ENCODE results near the gene CHST15. TPM values are rescaled to one million over a fixed set of nuclear protein-coding genes. Genes with fewer than 3 reads are reported as not detected.

CHST15 gene
- total RNA-seq, 2 experiments from 2014 or later, result 14.7 to 26.4 TPM

- Histone ChIP-seq H2AFZ (ENCODE audit: low read length) (no peak overlapping the region), H3K4me3 (ENCODE audit: low read depth, low read length, poor library complexity, severe bottlenecking) (no peak overlapping the region), H3K9me2 (ENCODE audit: insufficient read depth, low read length) (no peaks in the 10 kb centered on the region), H3K4me2 (ENCODE audit: low read length) (no peak overlapping the region), H3K27ac (ENCODE audit: low read depth, low read length, poor library complexity, severe bottlenecking) (no peak overlapping the region), H3K79me2 (ENCODE audit: insufficient read depth, low read depth, low read length) (no peaks in the 10 kb centered on the region), H3K4me1 (ENCODE audit: insufficient read depth, low read length, poor library complexity, severe bottlenecking) (peaks cover 3% of the 10 kb centered on the region), H3K36me3 (ENCODE audit: insufficient read depth, low read length) (peaks cover 31% of the 10 kb centered on the region), H3K9me3 (ENCODE audit: low read length) (no peaks in the 10 kb centered on the region), H4K20me1 (ENCODE audit: insufficient read depth, low read length) (no peaks in the 10 kb centered on the region)
- ChIA-PET POLR2A (interaction anchor here (0.6 kb wide), 1 partner anchor 438 kb away, joined by 3 read pairs; no protein-coding TSS in a partner anchor), CTCF (ENCODE audit: unreplicated experiment) (interaction anchor here (0.7 kb wide), 1 partner anchor 59 kb away, joined by 3 read pairs; no protein-coding TSS in a partner anchor)
- TF ChIP-seq EZH2phosphoT487 (IDR thresholded peaks at IDR 0.05; ENCODE audit: borderline replicate concordance, low read depth, low read length), result no peak
- no peak for TF ChIP-seq CTCF (conservative IDR thresholded peaks at IDR 0.05; ENCODE audit: low read length)
- intact Hi-C loops (cut with micrococcal nuclease; ENCODE audit: unreplicated experiment), result no loop called here
- no TSS peak for BruUV-seq (replicated peaks)
- no peak for DNase-seq (ENCODE audit: low spot score)
These were observed 88.3 kb downstream of the CHST15 start for GRCh38 chr10:124005091-124005490.

- POLR2A ChIA-PET, result interaction anchor here (0.6 kb wide), 1 partner anchor 439 kb away, joined by 3 read pairs; no protein-coding TSS in a partner anchor
- Histone ChIP-seq H3K9me3 (ENCODE audit: low read length) (no peaks in the 10 kb centered on the region), H3K4me1 (ENCODE audit: insufficient read depth, low read length, poor library complexity, severe bottlenecking) (peaks cover 3% of the 10 kb centered on the region), H3K4me2 (ENCODE audit: low read length) (no peak overlapping the region), H3K36me3 (ENCODE audit: insufficient read depth, low read length) (peaks cover 26% of the 10 kb centered on the region), H4K20me1 (ENCODE audit: insufficient read depth, low read length) (no peaks in the 10 kb centered on the region), H2AFZ (ENCODE audit: low read length) (no peak overlapping the region), H3K4me3 (ENCODE audit: low read depth, low read length, poor library complexity, severe bottlenecking) (no peak overlapping the region), H3K79me2 (ENCODE audit: insufficient read depth, low read depth, low read length) (no peaks in the 10 kb centered on the region), H3K9me2 (ENCODE audit: insufficient read depth, low read length) (no peaks in the 10 kb centered on the region), H3K27ac (ENCODE audit: low read depth, low read length, poor library complexity, severe bottlenecking) (no peak overlapping the region)
- intact Hi-C loops (cut with micrococcal nuclease; ENCODE audit: unreplicated experiment), result no loop called here
- TF ChIP-seq CTCF (conservative IDR thresholded peaks at IDR 0.05; ENCODE audit: low read length), result no peak
- TF ChIP-seq EZH2phosphoT487 (IDR thresholded peaks at IDR 0.05; ENCODE audit: borderline replicate concordance, low read depth, low read length), result no peak
- CTCF ChIA-PET (ENCODE audit: unreplicated experiment), result no interaction called here
- no peak for DNase-seq (ENCODE audit: low spot score)
- no TSS peak for BruUV-seq (replicated peaks)
These were observed 88.8 kb downstream of the CHST15 start for GRCh38 chr10:124004663-124005004.

GRCh38 chr10:124003871-124004662 is 89.3 kb downstream of the CHST15 start:
- H3K27ac ChIP-seq (ENCODE audit: low read depth, low read length, poor library complexity, severe bottlenecking), result no peak overlapping the region
- no peak overlapping the region for H2AFZ ChIP-seq (ENCODE audit: low read length)
- H3K4me3 ChIP-seq (ENCODE audit: low read depth, low read length, poor library complexity, severe bottlenecking), result no peak overlapping the region
- TF ChIP-seq EZH2phosphoT487 (IDR thresholded peaks at IDR 0.05; ENCODE audit: borderline replicate concordance, low read depth, low read length) (no peak), CTCF (conservative IDR thresholded peaks at IDR 0.05; ENCODE audit: low read length) (no peak)
- no peaks in the 10 kb centered on the region for H3K9me3 ChIP-seq (ENCODE audit: low read length)
- ChIA-PET CTCF (ENCODE audit: unreplicated experiment) (no interaction called here), POLR2A (interaction anchor here (0.7 to 0.9 kb wide), 2 partner anchors 63 to 271 kb away, joined by 3 read pairs; no protein-coding TSS in a partner anchor)
- DNase-seq (ENCODE audit: low spot score), result no peak
- H3K79me2 ChIP-seq (ENCODE audit: insufficient read depth, low read depth, low read length), result no peaks in the 10 kb centered on the region
- no peaks in the 10 kb centered on the region for H3K9me2 ChIP-seq (ENCODE audit: insufficient read depth, low read length)
- intact Hi-C loops (cut with micrococcal nuclease; ENCODE audit: unreplicated experiment), result no loop called here
- BruUV-seq (replicated peaks), result no TSS peak
- peaks cover 21% of the 10 kb centered on the region for H3K36me3 ChIP-seq (ENCODE audit: insufficient read depth, low read length)
- no peak overlapping the region for H3K4me2 ChIP-seq (ENCODE audit: low read length)
- H3K4me1 ChIP-seq (ENCODE audit: insufficient read depth, low read length, poor library complexity, severe bottlenecking), result peaks cover 3% of the 10 kb centered on the region
- no peaks in the 10 kb centered on the region for H4K20me1 ChIP-seq (ENCODE audit: insufficient read depth, low read length)
